Measurements from ENCODE around the gene GALNT17. TPM values are rescaled to one million over a fixed set of nuclear protein-coding genes. Genes with fewer than 3 reads are reported as not detected.

GALNT17 gene
- polyA plus RNA-seq, 2 of the 4 experiments (the other 2 are of a cell fraction), result not detected

DNA sequence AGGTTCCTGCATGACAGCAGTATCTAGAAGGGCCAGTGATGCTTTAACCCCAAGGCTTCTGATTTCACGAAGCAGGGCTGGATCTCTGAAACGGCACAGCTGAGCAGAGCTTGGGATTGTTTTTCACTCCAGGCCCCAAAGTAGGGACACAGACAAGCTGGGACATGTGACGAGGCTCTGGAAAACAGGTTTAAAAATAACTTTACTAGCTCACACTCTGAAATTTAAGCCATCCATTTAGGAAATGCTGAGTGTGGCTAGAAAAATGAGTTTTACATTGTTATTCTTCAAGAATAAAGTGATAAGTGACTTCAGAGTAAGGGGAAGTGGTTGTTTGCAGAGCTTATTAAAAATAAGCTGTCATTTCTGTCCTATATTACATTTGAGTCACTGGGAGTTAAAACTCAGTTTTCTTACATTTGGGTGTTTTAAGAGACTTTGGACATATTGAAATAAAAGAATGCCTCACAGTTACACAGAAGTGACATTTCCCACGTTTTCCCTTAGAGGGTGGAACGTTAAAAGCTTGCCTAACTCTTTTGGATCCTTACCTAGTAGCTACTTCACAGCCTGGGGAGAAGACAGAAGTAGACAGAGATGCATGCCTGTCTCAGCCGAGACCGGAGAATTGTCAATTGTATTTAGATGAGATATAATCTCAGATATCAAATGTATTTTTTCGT lies 107.8 kb downstream of the GALNT17 start:
- no peaks in the 10 kb centered on the region for H3K4me1 ChIP-seq
- H3K4me2 ChIP-seq, result no peak overlapping the region
- WGBS (ENCODE audit: missing lambda C conversion rate), result 7% methylated on average over 8 of the region's 8 CpGs
- peaks cover 3% of the 10 kb centered on the region; the same call in 1 of the 3 replicates for H3K9me3 ChIP-seq
- no peak overlapping the region for H3K4me3 ChIP-seq
- no peak for TF ChIP-seq POLR2A (IDR thresholded peaks at IDR 0.05; ENCODE audit: low read length)
- ATAC-seq (no peak), FAIRE-seq (no peak), DNase-seq (ENCODE audit: low read depth in 1 of 2, low spot score in 1 of 2) (no peak)
- CTCF ChIA-PET, result no interaction called here
- POLR2A ChIA-PET, result no interaction called here
- no peak overlapping the region for H3K27ac ChIP-seq

DNA sequence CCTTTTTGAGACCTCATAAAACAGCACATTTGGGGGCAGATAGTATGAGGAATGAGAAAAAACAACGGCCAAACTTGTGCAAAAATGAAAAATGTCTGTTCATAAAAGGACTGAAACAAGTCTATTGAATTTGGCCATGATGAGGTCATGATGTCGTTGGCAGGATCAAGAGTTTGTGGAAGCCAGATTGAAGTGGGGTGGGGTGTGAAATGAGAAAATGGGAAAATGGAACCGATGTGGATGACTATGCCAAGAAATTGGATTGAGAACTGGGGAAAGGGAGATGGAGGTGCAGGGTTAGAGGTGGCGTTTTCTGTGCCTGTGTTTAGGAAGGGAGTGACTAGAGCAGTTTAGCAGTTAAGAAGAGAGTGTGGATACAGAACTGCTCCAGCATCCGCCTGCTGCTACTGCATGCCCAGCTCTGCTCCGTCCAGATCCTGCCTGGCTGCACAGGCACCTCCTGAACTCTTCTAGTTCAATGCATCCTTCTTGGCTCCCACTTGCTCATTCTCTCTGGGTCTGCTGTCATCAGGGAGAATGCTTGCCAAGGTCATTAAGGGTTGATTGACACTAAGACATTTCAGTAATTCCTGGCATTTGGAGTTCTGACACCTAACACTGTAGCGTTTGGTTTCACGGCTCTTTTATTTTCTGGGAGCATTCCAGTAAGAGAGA lies 111.9 kb downstream of the GALNT17 start:
- Histone ChIP-seq H3K4me3 (no peak overlapping the region), H3K27ac (no peak overlapping the region), H3K9me3 (peaks cover 3% of the 10 kb centered on the region; the same call in 1 of the 3 replicates), H3K4me2 (no peak overlapping the region), H3K4me1 (no peaks in the 10 kb centered on the region)
- ATAC-seq (no peak), DNase-seq (ENCODE audit: low read depth in 1 of 2, low spot score in 1 of 2) (no peak), FAIRE-seq (no peak)
- WGBS (ENCODE audit: missing lambda C conversion rate), result 2% methylated on average over 8 of the region's 8 CpGs
- ChIA-PET POLR2A (no interaction called here), CTCF (no interaction called here)
- TF ChIP-seq ZFP36 (IDR thresholded peaks at IDR 0.05; ENCODE audit: borderline replicate concordance, partially characterized antibody), result no peak
- TF ChIP-seq, protein P1, sequence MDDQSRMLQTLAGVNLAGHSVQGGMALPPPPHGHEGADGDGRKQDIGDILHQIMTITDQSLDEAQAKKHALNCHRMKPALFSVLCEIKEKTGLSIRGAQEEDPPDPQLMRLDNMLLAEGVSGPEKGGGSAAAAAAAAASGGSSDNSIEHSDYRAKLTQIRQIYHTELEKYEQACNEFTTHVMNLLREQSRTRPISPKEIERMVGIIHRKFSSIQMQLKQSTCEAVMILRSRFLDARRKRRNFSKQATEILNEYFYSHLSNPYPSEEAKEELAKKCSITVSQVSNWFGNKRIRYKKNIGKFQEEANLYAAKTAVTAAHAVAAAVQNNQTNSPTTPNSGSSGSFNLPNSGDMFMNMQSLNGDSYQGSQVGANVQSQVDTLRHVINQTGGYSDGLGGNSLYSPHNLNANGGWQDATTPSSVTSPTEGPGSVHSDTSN (IDR thresholded peaks at IDR 0.05), result no peak
- TF ChIP-seq JUNB (IDR thresholded peaks at IDR 0.05), result no peak
- TF ChIP-seq BHLHE40 (IDR thresholded peaks at IDR 0.05; ENCODE audit: low read depth, low read length), result no peak
- TF ChIP-seq CHD4 (IDR thresholded peaks at IDR 0.05; ENCODE audit: borderline replicate concordance), result no peak
- TF ChIP-seq KDM5A (IDR thresholded peaks at IDR 0.05), result no peak
- TF ChIP-seq HOXB13 (CRISPR knock-in tag; IDR thresholded peaks at IDR 0.05; ENCODE audit: low read depth), result no peak
- TF ChIP-seq RCOR1 (IDR thresholded peaks at IDR 0.05; ENCODE audit: low read depth, low read length), result no peak
- TF ChIP-seq, protein P2, sequence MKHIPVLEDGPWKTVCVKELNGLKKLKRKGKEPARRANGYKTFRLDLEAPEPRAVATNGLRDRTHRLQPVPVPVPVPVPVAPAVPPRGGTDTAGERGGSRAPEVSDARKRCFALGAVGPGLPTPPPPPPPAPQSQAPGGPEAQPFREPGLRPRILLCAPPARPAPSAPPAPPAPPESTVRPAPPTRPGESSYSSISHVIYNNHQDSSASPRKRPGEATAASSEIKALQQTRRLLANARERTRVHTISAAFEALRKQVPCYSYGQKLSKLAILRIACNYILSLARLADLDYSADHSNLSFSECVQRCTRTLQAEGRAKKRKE (CRISPR knock-in tag; IDR thresholded peaks at IDR 0.05; ENCODE audit: low read depth), result no peak
- no peak for TF ChIP-seq SMC3 (IDR thresholded peaks at IDR 0.05)

DNA sequence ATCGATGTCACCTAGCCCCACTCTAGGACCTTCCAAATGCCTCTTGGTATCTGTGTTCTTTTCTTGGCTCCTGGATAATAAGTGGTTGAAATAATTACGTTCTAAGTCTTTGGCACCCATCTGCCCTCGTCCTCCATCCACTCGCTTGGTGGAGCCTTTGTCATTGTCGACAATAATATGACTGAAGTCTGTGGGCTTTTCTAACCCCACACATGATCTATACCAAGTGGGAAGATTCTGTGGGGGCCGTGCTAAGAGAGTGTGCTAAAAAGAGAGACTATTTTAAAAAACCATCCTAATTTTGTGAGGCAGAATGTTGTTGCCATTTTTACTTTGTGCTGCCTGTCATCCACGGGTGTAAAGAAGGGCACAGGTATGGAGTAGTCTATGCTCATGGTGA lies 113.1 kb downstream of the GALNT17 start:
- H3K4me2 ChIP-seq, result no peak overlapping the region
- H3K4me1 ChIP-seq, result no peaks in the 10 kb centered on the region
- H3K4me3 ChIP-seq, result no peak overlapping the region
- no peak for DNase-seq (ENCODE audit: low read depth in 1 of 2, low spot score in 1 of 2)
- peaks cover 3% of the 10 kb centered on the region; the same call in 1 of the 3 replicates for H3K9me3 ChIP-seq
- no peak for ATAC-seq
- WGBS (ENCODE audit: missing lambda C conversion rate), result 12% methylated on average over 7 of the region's 7 CpGs
- H3K27ac ChIP-seq, result no peak overlapping the region
- POLR2A ChIA-PET, result no interaction called here
- no peak for FAIRE-seq
- CTCF ChIA-PET, result no interaction called here
- no peak for TF ChIP-seq POLR2AphosphoS2 (conservative IDR thresholded peaks at IDR 0.05; ENCODE audit: low read length)
- TF ChIP-seq CEBPB (IDR thresholded peaks at IDR 0.05), result no peak
- no peak for TF ChIP-seq JUNB (IDR thresholded peaks at IDR 0.05)

DNA sequence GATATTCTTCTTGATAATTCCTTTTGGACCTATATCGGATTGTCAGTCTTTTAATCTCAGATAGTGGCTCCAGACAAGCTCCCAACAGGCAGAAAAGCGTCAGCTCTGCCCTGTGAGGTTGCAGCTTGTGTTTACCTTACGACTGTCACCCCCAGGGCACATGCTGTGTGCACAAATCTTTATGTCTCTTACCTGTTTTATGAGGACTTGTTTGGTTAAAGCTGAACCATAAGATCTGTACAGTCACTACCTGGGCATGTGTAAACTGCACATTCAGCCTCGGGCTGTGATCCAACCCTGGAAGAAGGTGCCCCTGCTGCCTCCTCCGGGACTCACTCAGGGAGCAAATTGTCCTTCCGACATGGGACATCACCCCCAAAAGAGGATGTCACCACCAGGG lies 119.8 kb downstream of the GALNT17 start:
- no peak overlapping the region for H3K27ac ChIP-seq
- CTCF ChIA-PET, result interaction anchor here (0.6 kb wide), 1 partner anchor 224 kb away, joined by 3 read pairs; no protein-coding TSS in a partner anchor
- no peak overlapping the region for H3K4me2 ChIP-seq
- POLR2A ChIA-PET, result no interaction called here
- H3K4me3 ChIP-seq, result no peak overlapping the region
- no peaks in the 10 kb centered on the region for H3K4me1 ChIP-seq
- FAIRE-seq (no peak), ATAC-seq (no peak), DNase-seq (ENCODE audit: low read depth in 1 of 2, low spot score in 1 of 2) (no peak)
- no peaks in the 10 kb centered on the region; the same call in 2 of the 3 replicates for H3K9me3 ChIP-seq
- under 1% methylated on average over 6 of the region's 6 CpGs for WGBS (ENCODE audit: missing lambda C conversion rate)
- TF ChIP-seq, protein P3, sequence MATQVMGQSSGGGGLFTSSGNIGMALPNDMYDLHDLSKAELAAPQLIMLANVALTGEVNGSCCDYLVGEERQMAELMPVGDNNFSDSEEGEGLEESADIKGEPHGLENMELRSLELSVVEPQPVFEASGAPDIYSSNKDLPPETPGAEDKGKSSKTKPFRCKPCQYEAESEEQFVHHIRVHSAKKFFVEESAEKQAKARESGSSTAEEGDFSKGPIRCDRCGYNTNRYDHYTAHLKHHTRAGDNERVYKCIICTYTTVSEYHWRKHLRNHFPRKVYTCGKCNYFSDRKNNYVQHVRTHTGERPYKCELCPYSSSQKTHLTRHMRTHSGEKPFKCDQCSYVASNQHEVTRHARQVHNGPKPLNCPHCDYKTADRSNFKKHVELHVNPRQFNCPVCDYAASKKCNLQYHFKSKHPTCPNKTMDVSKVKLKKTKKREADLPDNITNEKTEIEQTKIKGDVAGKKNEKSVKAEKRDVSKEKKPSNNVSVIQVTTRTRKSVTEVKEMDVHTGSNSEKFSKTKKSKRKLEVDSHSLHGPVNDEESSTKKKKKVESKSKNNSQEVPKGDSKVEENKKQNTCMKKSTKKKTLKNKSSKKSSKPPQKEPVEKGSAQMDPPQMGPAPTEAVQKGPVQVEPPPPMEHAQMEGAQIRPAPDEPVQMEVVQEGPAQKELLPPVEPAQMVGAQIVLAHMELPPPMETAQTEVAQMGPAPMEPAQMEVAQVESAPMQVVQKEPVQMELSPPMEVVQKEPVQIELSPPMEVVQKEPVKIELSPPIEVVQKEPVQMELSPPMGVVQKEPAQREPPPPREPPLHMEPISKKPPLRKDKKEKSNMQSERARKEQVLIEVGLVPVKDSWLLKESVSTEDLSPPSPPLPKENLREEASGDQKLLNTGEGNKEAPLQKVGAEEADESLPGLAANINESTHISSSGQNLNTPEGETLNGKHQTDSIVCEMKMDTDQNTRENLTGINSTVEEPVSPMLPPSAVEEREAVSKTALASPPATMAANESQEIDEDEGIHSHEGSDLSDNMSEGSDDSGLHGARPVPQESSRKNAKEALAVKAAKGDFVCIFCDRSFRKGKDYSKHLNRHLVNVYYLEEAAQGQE (IDR thresholded peaks at IDR 0.05), result no peak
- no peak for TF ChIP-seq HOXB5 (CRISPR knock-in tag; IDR thresholded peaks at IDR 0.05)
- TF ChIP-seq BHLHE40 (IDR thresholded peaks at IDR 0.05; ENCODE audit: low read depth, low read length), result no peak
- TF ChIP-seq, protein P4, sequence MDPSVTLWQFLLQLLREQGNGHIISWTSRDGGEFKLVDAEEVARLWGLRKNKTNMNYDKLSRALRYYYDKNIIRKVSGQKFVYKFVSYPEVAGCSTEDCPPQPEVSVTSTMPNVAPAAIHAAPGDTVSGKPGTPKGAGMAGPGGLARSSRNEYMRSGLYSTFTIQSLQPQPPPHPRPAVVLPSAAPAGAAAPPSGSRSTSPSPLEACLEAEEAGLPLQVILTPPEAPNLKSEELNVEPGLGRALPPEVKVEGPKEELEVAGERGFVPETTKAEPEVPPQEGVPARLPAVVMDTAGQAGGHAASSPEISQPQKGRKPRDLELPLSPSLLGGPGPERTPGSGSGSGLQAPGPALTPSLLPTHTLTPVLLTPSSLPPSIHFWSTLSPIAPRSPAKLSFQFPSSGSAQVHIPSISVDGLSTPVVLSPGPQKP (IDR thresholded peaks at IDR 0.05; ENCODE audit: low read depth, low read length), result no peak
- TF ChIP-seq, protein P2 (CRISPR knock-in tag; IDR thresholded peaks at IDR 0.05; ENCODE audit: low read depth), result no peak
- TF ChIP-seq JUNB (IDR thresholded peaks at IDR 0.05), result no peak
- no peak for TF ChIP-seq ZSCAN20 (CRISPR knock-in tag; IDR thresholded peaks at IDR 0.05)
- TF ChIP-seq EHF (CRISPR knock-in tag; IDR thresholded peaks at IDR 0.05), result no peak
- no peak for TF ChIP-seq POLR2AphosphoS2 (conservative IDR thresholded peaks at IDR 0.05; ENCODE audit: low read length)
- TF ChIP-seq, protein P5, sequence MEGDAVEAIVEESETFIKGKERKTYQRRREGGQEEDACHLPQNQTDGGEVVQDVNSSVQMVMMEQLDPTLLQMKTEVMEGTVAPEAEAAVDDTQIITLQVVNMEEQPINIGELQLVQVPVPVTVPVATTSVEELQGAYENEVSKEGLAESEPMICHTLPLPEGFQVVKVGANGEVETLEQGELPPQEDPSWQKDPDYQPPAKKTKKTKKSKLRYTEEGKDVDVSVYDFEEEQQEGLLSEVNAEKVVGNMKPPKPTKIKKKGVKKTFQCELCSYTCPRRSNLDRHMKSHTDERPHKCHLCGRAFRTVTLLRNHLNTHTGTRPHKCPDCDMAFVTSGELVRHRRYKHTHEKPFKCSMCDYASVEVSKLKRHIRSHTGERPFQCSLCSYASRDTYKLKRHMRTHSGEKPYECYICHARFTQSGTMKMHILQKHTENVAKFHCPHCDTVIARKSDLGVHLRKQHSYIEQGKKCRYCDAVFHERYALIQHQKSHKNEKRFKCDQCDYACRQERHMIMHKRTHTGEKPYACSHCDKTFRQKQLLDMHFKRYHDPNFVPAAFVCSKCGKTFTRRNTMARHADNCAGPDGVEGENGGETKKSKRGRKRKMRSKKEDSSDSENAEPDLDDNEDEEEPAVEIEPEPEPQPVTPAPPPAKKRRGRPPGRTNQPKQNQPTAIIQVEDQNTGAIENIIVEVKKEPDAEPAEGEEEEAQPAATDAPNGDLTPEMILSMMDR (IDR thresholded peaks at IDR 0.05), result no peak
